ENCODE measurements around the gene CSTA. TPM values are rescaled to one million over a fixed set of nuclear protein-coding genes. Genes with fewer than 3 reads are reported as not detected.

Gene CSTA
- total RNA-seq, 3 donors from 2014 or later: 9.1 to 40.3 (median 15.7) TPM

DNA sequence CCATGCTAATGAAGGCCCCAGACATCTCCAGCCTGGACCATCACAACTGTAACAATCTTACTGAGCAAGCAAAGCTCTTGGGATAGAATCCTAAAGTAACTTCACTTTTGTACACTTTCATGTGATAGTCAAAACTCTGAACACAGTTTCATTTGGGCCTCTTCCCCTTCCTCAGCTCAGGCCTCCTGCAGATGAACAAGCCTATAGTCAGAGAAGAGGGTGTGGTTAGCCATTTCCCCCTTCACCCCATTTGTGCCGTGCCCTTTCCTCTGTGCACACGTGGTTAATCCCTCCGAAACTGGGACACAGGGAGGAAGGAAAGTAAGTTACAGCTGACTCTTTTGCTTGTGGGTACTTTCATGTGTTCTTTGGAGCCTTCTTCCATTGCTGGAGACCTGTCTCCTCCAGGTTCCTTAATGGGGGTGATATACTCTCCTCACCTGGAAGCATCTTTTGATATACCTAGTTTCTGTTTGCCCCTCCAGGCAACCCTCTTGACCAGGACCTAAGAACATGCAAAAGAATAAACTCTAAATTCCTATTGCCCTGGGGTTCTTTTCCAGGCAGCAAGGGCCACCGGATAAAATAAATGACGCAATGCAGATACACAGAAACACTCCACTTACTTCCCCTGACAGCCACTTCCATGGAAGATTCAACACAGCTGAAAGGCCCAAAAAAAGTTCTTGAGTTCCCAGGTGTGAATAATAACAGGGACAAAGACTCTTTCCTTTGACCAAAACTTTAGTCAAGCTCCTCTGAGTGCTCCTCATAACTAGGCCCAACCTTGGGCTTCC, 29.6 kb upstream of the CSTA start:
- Histone ChIP-seq H3K4me1 (peaks cover 0 to 3% of the 10 kb centered on the region in 2 donors), H3K27ac (peak overlapping the region in 1 of 2 donors; percentile 40), H3K4me3 (no peak overlapping the region), H3K27me3 (no peaks in the 10 kb centered on the region), H3K9me3 (no peaks in the 10 kb centered on the region), H3K36me3 (no peaks in the 10 kb centered on the region)
- intact Hi-C loops (cut with DNase I; ENCODE audit: low total_unique reads): no loop called here
- DNase-seq (ENCODE audit: low spot score in 2 of 2): no peak
- TF ChIP-seq POLR2AphosphoS5 (IDR thresholded peaks at IDR 0.05) (no peak), POLR2A (IDR thresholded peaks at IDR 0.05) (no peak), CTCF (IDR thresholded peaks at IDR 0.05) (no peak)

GRCh38 chr3:122298239-122298638, 26.8 kb upstream of the CSTA start:
- Histone ChIP-seq H3K4me1 (peaks cover 0 to 3% of the 10 kb centered on the region in 2 donors), H3K27ac (no peak overlapping the region), H3K4me3 (no peak overlapping the region), H3K27me3 (no peaks in the 10 kb centered on the region), H3K9me3 (no peaks in the 10 kb centered on the region), H3K36me3 (no peaks in the 10 kb centered on the region)
- TF ChIP-seq CTCF (IDR thresholded peaks at IDR 0.05) (no peak), POLR2A (IDR thresholded peaks at IDR 0.05) (no peak), POLR2AphosphoS5 (IDR thresholded peaks at IDR 0.05) (no peak)
- intact Hi-C loops (cut with DNase I; ENCODE audit: low total_unique reads): no loop called here
- DNase-seq (ENCODE audit: low spot score in 2 of 2): no peak

GRCh38 chr3:122299215-122299614, 25.8 kb upstream of the CSTA start:
- Histone ChIP-seq H3K27me3 (no peaks in the 10 kb centered on the region), H3K4me3 (no peak overlapping the region), H3K9me3 (no peaks in the 10 kb centered on the region), H3K36me3 (no peaks in the 10 kb centered on the region), H3K27ac (no peak overlapping the region), H3K4me1 (peaks cover 0 to 3% of the 10 kb centered on the region in 2 donors)
- intact Hi-C loops (cut with DNase I; ENCODE audit: low total_unique reads): no loop called here
- no peak for TF ChIP-seq POLR2A (IDR thresholded peaks at IDR 0.05)
- TF ChIP-seq CTCF (IDR thresholded peaks at IDR 0.05): no peak
- no peak for TF ChIP-seq POLR2AphosphoS5 (IDR thresholded peaks at IDR 0.05)
- no peak for DNase-seq (ENCODE audit: low spot score in 2 of 2)

- Histone ChIP-seq H3K36me3 (no peaks in the 10 kb centered on the region), H3K27me3 (no peaks in the 10 kb centered on the region), H3K4me3 (no peak overlapping the region), H3K9me3 (no peaks in the 10 kb centered on the region), H3K27ac (no peak overlapping the region), H3K4me1 (no peaks in the 10 kb centered on the region)
- DNase-seq (ENCODE audit: low spot score in 2 of 2): no peak
- TF ChIP-seq POLR2AphosphoS5 (IDR thresholded peaks at IDR 0.05) (no peak), POLR2A (IDR thresholded peaks at IDR 0.05) (no peak), CTCF (IDR thresholded peaks at IDR 0.05) (no peak)
- intact Hi-C loops (cut with DNase I; ENCODE audit: low total_unique reads): no loop called here
These were observed 25.1 kb upstream of the CSTA start for GRCh38 chr3:122299872-122300460.

DNA sequence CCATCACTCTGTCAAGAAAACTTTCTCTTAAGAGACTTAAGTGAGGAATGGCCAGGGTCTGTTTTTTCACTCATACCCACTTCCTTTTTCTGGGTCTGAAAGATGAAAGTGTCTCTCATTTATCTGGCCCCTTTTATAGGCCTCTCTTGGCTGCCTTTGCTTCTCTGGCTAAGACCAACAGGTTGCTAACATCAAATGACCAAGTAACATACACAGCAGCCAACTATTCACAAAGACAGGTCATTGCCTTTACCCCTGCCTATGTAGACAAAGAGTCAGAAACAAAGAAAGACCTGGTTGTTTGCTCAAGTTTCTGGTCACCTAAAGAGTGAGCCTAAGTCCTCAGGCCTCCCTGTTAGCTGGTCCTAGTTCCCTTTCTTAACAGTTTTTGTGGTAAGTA, 24.0 kb upstream of the CSTA start:
- Histone ChIP-seq H3K4me3 (no peak overlapping the region), H3K4me1 (no peaks in the 10 kb centered on the region), H3K27ac (no peak overlapping the region), H3K9me3 (no peaks in the 10 kb centered on the region), H3K36me3 (no peaks in the 10 kb centered on the region), H3K27me3 (no peaks in the 10 kb centered on the region)
- intact Hi-C loops (cut with DNase I; ENCODE audit: low total_unique reads): no loop called here
- DNase-seq (ENCODE audit: low spot score in 2 of 2): no peak
- no peak for TF ChIP-seq POLR2A (IDR thresholded peaks at IDR 0.05)
- TF ChIP-seq POLR2AphosphoS5 (IDR thresholded peaks at IDR 0.05): no peak
- TF ChIP-seq CTCF (IDR thresholded peaks at IDR 0.05): no peak
